Glutamatergic neuron (in vitro differentiated cells): Measurements from ENCODE around the gene MRTFA. TPM values are rescaled to one million over a fixed set of nuclear protein-coding genes. Genes with fewer than 3 reads are reported as not detected.
"Not testable (repeated sequence)": the region's sequence is repeated elsewhere in the genome, so short reads cannot be mapped to it uniquely, and the experiment has no call there.

Experiments
- DNase-seq: peaks from one replicate; pipeline ENCODE4 v3.0.0; 2022
- H3K27ac Mint-ChIP-seq: one replicate; pipeline ENCODE4 v1.8.0; 2020; ENCODE audit warnings: mild to moderate bottlenecking, mixed read lengths, inconsistent platforms; ENCODE audit not compliant: unreplicated experiment
- H3K27me3 Mint-ChIP-seq: one replicate; pipeline ENCODE4 v1.8.0; 2020; ENCODE audit warnings: mild to moderate bottlenecking, moderate library complexity, mixed read lengths, inconsistent platforms; ENCODE audit not compliant: unreplicated experiment
- H3K36me3 Mint-ChIP-seq: one replicate; pipeline ENCODE4 v1.8.0; 2020; ENCODE audit warnings: mild to moderate bottlenecking, mixed read lengths, inconsistent platforms; ENCODE audit not compliant: unreplicated experiment
- H3K4me1 Mint-ChIP-seq: one replicate; pipeline ENCODE4 v1.8.0; 2020; ENCODE audit warnings: mild to moderate bottlenecking, low read depth, mixed read lengths, inconsistent platforms; ENCODE audit not compliant: unreplicated experiment
- H3K4me3 Mint-ChIP-seq: one replicate; pipeline ENCODE4 v1.8.0; 2020; ENCODE audit warnings: mild to moderate bottlenecking, mixed read lengths, inconsistent platforms; ENCODE audit not compliant: unreplicated experiment
- H3K9me3 Mint-ChIP-seq: one replicate; pipeline ENCODE4 v1.8.0; 2020; ENCODE audit warnings: mild to moderate bottlenecking, moderate library complexity, mixed read lengths, inconsistent platforms; ENCODE audit not compliant: unreplicated experiment
- CTCF ChIP-seq: fragments of 200-600 bp; sonication (generic); IDR thresholded peaks from one replicate; pipeline ENCODE4 v1.5.0; 2021; ENCODE audit not compliant: partially characterized antibody, unreplicated experiment
- total RNA-seq: library from RNA; stranded (reverse); fragmentation: NEBNext Ultra II Directional; extraction: Animal tissue kit (Norgen Biotek cat#: 25700); gene quantifications from one replicate; pipeline ENCODE4 v1.2.1, GENCODE V29; 2021; ENCODE audit not compliant: unreplicated experiment

Gene MRTFA
- total RNA-seq, 1 donor from 2014 or later, result 91.7 TPM

- Mint-ChIP-seq H3K27ac (no peak overlapping the region), H3K36me3 (no peaks in the 10 kb centered on the region), H3K4me1 (peaks cover 37% of the 10 kb centered on the region), H3K27me3 (no peaks in the 10 kb centered on the region), H3K9me3 (peaks cover 5% of the 10 kb centered on the region), H3K4me3 (no peak overlapping the region)
- TF ChIP-seq CTCF, result no peak
- no peak for DNase-seq
Measured at GRCh38 chr22:40511604-40512003, 124.9 kb downstream of the MRTFA start.

GRCh38 chr22:40510631-40511364 is 125.7 kb downstream of the MRTFA start:
- H3K4me1 Mint-ChIP-seq, result peaks cover 37% of the 10 kb centered on the region
- no peaks in the 10 kb centered on the region for H3K27me3 Mint-ChIP-seq
- no peak overlapping the region for H3K4me3 Mint-ChIP-seq
- DNase-seq, result no peak
- no peak for TF ChIP-seq CTCF
- H3K27ac Mint-ChIP-seq, result peak overlapping the region; percentile 6
- peaks cover 5% of the 10 kb centered on the region for H3K9me3 Mint-ChIP-seq
- no peaks in the 10 kb centered on the region for H3K36me3 Mint-ChIP-seq

DNA sequence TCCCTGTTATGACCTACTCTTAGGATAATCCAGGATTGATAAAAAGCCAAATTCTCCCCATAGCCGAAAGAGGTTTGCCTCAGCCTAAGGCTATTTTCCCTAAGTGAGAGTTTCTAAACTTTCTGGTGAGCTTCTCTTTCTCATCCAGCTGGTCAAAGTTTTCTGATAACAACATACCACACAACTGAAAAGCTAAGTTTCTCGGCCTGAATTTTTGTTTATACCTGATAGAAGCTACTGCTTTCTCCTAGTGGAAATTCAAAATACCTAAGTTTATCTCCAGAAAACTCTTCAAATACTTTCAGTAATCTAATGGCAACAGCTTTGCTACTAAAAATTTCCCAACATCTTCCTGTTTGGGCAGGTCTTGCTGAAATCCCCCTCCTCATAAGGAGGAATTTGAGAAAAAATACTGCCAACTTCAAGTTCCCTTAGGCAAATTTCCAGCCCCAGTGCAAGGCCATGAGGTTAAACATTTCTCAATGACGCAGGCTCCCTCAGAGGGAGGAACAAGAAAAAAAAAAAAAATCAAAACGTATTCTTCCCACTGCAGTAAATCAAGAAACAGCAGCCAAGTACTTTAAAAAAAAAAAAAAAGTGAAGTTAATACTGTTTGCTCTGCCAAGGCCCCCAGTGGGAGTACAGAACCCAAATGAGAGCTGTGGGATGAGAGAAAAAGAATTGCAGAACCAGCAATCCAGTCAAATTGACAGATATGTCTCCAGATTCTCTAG is 127.0 kb downstream of the MRTFA start:
- peaks cover 5% of the 10 kb centered on the region for H3K9me3 Mint-ChIP-seq
- H3K4me1 Mint-ChIP-seq, result peaks cover 37% of the 10 kb centered on the region
- H3K4me3 Mint-ChIP-seq, result no peak overlapping the region

DNA sequence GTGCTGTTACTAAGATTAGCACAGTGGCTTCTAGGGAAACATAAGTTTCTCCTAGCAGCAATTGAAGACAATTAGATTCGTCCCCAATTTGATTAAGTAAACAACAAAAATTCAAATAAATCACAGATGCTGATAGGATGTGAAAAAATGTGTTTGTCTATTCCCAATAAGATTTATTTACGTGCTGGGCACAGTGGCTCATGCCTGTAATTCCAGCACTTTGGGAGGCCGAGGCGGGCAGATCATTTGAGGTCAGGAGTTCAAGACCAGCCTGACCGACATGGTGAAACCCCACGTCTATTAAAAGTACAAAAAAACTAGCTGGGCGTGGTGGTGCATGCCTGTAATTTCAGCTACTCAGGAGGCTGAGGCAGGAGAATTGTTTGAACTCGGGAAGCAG is 128.5 kb downstream of the MRTFA start:
- H3K36me3 Mint-ChIP-seq, H3K4me3 Mint-ChIP-seq, H3K27me3 Mint-ChIP-seq, H3K27ac Mint-ChIP-seq, DNase-seq, H3K9me3 Mint-ChIP-seq: not testable (repeated sequence)
- peaks cover 36% of the 10 kb centered on the region for H3K4me1 Mint-ChIP-seq

More for the DNA sequence above, 127.0 kb downstream of the MRTFA start:
- H3K36me3 Mint-ChIP-seq, result no peaks in the 10 kb centered on the region
- no peaks in the 10 kb centered on the region for H3K27me3 Mint-ChIP-seq
- DNase-seq, result no peak
- no peak overlapping the region for H3K27ac Mint-ChIP-seq
- no peak for TF ChIP-seq CTCF

GRCh38 chr22:40507491-40507890 is 129.0 kb downstream of the MRTFA start:
- no peak overlapping the region for H3K27ac Mint-ChIP-seq
- no peak overlapping the region for H3K4me3 Mint-ChIP-seq
- H3K4me1 Mint-ChIP-seq, result peaks cover 34% of the 10 kb centered on the region
- H3K36me3 Mint-ChIP-seq, result peaks cover 8% of the 10 kb centered on the region
- peaks cover 5% of the 10 kb centered on the region for H3K27me3 Mint-ChIP-seq
- peaks cover 10% of the 10 kb centered on the region for H3K9me3 Mint-ChIP-seq
- no peak for DNase-seq
- TF ChIP-seq CTCF, result no peak
